NCI-H1105 treated with DMSO at 0.1 percent for 48 hours (cell line): ENCODE measurements around the gene RBP5.
A peak's percentile ranks its signal among the peaks of the same experiment; 100 is the strongest.

Experiments
- DNase-seq: peaks from one replicate; lab custom pipeline; 2025; lab: John Stamatoyannopoulos, UW

The RBP5 gene

GRCh38 chr12:7128681-7129286 lies at the start of gene RBP5:
Gene RBP5, minus strand, starts transcription at chr12:7128889. Its CDS starts 114 bp downstream, at chr12:7128775.
- no peak for DNase-seq

- no peak for DNase-seq
Measured at GRCh38 chr12:7178481-7178880, 49.8 kb upstream of the RBP5 start.

- DNase-seq = no peak
Measured at GRCh38 chr12:7176595-7176994, 47.9 kb upstream of the RBP5 start.

- DNase-seq = no peak
Measured at GRCh38 chr12:7175493-7175892, 46.8 kb upstream of the RBP5 start.

GRCh38 chr12:7171854-7172253 lies 43.2 kb upstream of the RBP5 start:
- DNase-seq = no peak

- no peak for DNase-seq
Measured at GRCh38 chr12:7169951-7170350, 41.3 kb upstream of the RBP5 start.

- peak; percentile 89 for DNase-seq
Measured at GRCh38 chr12:7162691-7163114, 34.0 kb upstream of the RBP5 start.

- no peak for DNase-seq
Measured at GRCh38 chr12:7161811-7162210, 33.1 kb upstream of the RBP5 start.

GRCh38 chr12:7161327-7161726 lies 32.6 kb upstream of the RBP5 start:
- DNase-seq = no peak

GRCh38 chr12:7160183-7160582 lies 31.5 kb upstream of the RBP5 start:
- DNase-seq = no peak

GRCh38 chr12:7158781-7159609 lies 30.3 kb upstream of the RBP5 start:
- DNase-seq = no peak

GRCh38 chr12:7157391-7157790 lies 28.7 kb upstream of the RBP5 start:
- no peak for DNase-seq

GRCh38 chr12:7156259-7157197 lies 27.8 kb upstream of the RBP5 start:
- no peak for DNase-seq

GRCh38 chr12:7155471-7156034 lies 26.9 kb upstream of the RBP5 start:
- DNase-seq = peak; percentile 80

GRCh38 chr12:7154901-7155470 lies 26.3 kb upstream of the RBP5 start:
- no peak for DNase-seq

GRCh38 chr12:7154042-7154441 lies 25.4 kb upstream of the RBP5 start:
- no peak for DNase-seq

- DNase-seq = no peak
Measured at GRCh38 chr12:7152818-7153217, 24.1 kb upstream of the RBP5 start.

GRCh38 chr12:7151532-7151931 lies 22.8 kb upstream of the RBP5 start:
- no peak for DNase-seq

GRCh38 chr12:7150841-7151240 lies 22.2 kb upstream of the RBP5 start:
- DNase-seq = no peak

- no peak for DNase-seq
Measured at GRCh38 chr12:7150356-7150755, 21.7 kb upstream of the RBP5 start.

GRCh38 chr12:7146906-7147305 lies 18.2 kb upstream of the RBP5 start:
- DNase-seq = no peak

GRCh38 chr12:7146228-7146627 lies 17.5 kb upstream of the RBP5 start:
- DNase-seq = no peak
